GM23248 (cell line): ENCODE measurements around the gene TPT1.

Experiments used
- EZH2 ChIP-seq: fragments of 200-600 bp; sonication (generic); IDR thresholded peaks from 2 replicates; pipeline ENCODE4 v1.6.1; 2018; ENCODE audit warnings: antibody characterized with exemption, mild to moderate bottlenecking; ENCODE audit not compliant: insufficient read depth, poor library complexity, severe bottlenecking
- EZH2phosphoT487 ChIP-seq: fragments of 200-600 bp; sonication (generic); IDR thresholded peaks from 2 replicates; pipeline ENCODE4 v1.6.1; 2018; ENCODE audit warnings: antibody characterized with exemption, moderate library complexity, mild to moderate bottlenecking, low read depth; ENCODE audit not compliant: insufficient read depth

- no peak for TF ChIP-seq EZH2
- TF ChIP-seq EZH2phosphoT487, result no peak
Measured at GRCh38 chr13:45301263-45301662, 39.7 kb downstream of the TPT1 start.
